ENCODE data around the gene SENP1.
A peak's percentile ranks its signal among the peaks of the same experiment; 100 is the strongest.

SENP1 gene

DNA sequence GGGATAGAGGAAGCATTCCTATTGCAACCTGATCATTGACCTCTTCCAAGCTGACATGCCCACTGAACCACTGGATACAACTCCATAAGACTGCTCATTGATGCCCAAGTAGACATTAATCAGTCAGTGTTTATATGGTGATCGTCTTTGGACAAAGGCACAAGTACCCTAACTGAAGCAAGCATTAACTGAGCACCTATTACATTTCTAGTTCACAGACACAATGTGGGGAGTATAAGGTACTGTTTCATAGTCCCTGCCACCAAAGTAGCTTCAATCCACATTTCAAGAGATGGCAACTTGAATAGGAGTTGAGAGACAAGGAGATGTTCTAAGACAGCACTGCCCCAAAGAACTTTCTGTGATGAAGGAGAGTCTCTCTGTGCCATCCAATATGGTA, 90.8 kb downstream of the SENP1 start:
- no peak for DNase-seq

GRCh38 chr12:48013287-48013686, 92.6 kb downstream of the SENP1 start:
- no peak for DNase-seq

- DNase-seq = no peak
Measured at GRCh38 chr12:48012070-48012469, 93.8 kb downstream of the SENP1 start.

DNA sequence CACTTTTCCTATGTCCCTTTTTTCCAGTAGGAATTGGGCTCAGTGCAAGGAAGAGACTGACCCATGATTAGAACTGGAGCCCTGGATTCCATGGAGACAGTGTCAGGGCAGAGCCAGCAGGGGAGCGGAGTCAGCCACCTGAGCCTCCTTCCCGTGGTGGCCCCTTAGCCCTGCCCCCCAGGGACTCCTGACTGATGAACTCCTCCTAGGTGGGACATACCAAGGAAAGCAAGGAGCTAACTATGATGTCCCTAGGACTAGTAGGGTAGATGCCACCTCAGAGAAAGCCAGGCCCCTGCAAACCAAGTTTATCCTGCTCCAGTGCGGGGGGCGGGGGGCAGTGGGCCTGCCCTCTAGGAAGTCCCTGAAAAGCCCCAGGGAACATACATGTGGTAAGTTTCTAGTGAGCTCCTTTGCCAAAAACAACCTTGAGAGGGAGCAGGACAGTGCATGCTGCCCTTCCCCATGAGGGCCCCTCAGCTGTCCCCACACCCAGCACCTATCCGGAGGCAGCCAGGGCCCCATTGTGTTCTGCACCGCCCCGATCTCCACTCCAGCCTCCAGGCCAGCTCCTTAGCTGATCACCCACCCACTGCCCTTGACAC, 95.4 kb downstream of the SENP1 start:
- DNase-seq = no peak

GRCh38 chr12:48009471-48009870, 96.4 kb downstream of the SENP1 start:
- no peak for DNase-seq

- DNase-seq = no peak
Measured at GRCh38 chr12:48008950-48009349, 96.9 kb downstream of the SENP1 start.

DNA sequence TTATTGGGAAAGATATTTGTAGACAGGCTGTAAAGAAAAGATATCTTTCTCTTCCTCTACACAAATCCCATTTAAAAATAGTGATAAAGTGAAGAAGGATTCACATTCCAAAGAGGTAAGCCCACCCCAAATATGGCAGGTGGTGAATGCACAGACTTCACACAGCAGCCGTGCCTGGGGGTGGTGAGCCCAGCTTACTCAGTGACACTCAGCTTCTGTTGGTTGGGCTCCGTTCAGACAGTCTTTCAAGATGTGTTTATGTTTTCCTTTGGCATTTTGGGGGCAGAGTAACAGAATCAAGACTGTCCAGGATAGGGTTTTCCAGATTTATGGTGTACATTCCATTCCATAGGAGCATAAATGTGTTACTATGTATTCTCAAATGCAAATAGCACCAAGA, 97.5 kb downstream of the SENP1 start:
- no peak for DNase-seq

- no peak for DNase-seq
Measured at GRCh38 chr12:48007206-48007605, 98.7 kb downstream of the SENP1 start.

- no peak for DNase-seq
Measured at GRCh38 chr12:48005750-48006021, 100.2 kb downstream of the SENP1 start.

- DNase-seq = no peak
Measured at GRCh38 chr12:48005001-48005749, 100.7 kb downstream of the SENP1 start.

- no peak for DNase-seq
Measured at GRCh38 chr12:48004053-48004941, 101.6 kb downstream of the SENP1 start, which contains the start of gene COL2A1. Gene COL2A1 (minus strand): TSS chr12:48004476. CDS start chr12:48004321, 155 bp downstream.

DNA sequence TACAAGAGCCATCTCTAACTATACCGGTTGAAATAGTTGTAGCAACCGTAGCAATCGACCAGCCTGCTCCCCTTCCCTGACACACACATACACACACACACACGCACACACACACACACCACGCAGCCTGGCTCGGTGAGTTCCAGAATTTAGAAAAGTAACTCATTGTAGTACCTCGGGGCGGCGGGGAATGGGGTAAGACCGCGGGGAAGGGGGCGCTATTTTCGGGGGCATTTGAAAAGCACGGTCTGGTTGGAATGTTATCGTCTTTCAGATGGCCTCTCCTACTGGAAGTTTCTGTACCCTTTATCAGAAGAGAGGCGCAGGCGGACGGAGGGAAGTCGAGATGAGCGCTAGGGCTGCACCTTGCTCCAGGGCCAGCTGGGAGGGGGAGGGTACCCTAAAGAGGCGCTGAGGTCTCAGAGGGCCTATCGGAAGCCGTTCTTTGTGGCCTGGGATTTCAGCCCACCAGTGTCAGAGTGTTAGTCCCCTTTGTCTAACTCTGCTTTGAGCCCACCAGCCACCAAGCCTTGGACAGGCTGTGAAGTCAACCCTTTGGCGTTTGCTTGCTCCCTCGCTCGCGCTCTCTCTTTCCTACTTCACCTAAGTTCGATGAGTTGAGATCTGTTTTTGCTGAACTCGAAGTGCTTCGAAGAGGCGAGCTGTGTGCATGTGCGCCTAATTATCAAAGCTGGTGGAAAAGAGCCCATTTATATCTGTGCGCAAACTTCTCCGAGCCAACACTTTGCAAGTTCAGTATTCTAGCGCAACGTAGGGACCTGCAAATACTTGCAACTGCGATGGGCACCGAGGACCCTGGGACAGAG, 102.4 kb downstream of the SENP1 start:
- DNase-seq = no peak

DNA sequence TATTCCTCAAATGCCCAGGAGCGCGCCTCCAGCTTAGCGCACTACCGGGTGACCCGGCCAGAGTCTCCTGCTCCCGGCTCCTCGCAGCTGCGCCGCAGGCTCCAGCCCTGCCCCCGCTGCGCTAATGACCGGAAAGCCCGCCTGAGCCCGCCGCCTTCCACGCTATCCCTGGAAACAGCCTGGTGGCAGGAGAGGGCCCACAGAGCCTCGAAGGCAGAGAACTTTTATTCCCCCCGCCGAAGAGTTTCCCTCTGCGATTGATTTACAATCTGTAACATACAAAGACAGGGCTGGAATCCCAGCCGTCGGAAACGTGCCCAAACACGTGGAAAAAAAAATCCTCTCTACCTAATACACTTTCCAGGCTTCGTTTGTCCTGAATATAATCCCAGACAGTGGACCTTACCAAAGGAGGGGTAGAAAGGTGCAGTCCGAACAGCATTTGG, 103.1 kb downstream of the SENP1 start:
- DNase-seq = no peak

- DNase-seq = no peak
Measured at GRCh38 chr12:48002414-48002730, 103.5 kb downstream of the SENP1 start.

- no peak for DNase-seq
Measured at GRCh38 chr12:48001505-48002413, 104.1 kb downstream of the SENP1 start.

- no peak for DNase-seq
Measured at GRCh38 chr12:48000878-48001504, 104.9 kb downstream of the SENP1 start.

- DNase-seq = no peak
Measured at GRCh38 chr12:47999816-48000215, 106.1 kb downstream of the SENP1 start.

- no peak for DNase-seq
Measured at GRCh38 chr12:47997321-47997720, 108.6 kb downstream of the SENP1 start.

- peak in 1 of 2 donors; percentile 10 for DNase-seq
Measured at GRCh38 chr12:47995981-47996401, 109.9 kb downstream of the SENP1 start.

- no peak for DNase-seq
Measured at GRCh38 chr12:47993491-47993890, 112.4 kb downstream of the SENP1 start.
